ENCODE measurements around the gene HPCAL1. TPM values are rescaled to one million over a fixed set of nuclear protein-coding genes. Genes with fewer than 3 reads are reported as not detected.

Gene HPCAL1
- total RNA-seq, 3 donors from 2014 or later (not counting 1 experiment from before 2014, with no cell fraction given) = 31.1 to 45.2 (median 39.8) TPM

- no peak for ATAC-seq
- TF ChIP-seq, protein P1, sequence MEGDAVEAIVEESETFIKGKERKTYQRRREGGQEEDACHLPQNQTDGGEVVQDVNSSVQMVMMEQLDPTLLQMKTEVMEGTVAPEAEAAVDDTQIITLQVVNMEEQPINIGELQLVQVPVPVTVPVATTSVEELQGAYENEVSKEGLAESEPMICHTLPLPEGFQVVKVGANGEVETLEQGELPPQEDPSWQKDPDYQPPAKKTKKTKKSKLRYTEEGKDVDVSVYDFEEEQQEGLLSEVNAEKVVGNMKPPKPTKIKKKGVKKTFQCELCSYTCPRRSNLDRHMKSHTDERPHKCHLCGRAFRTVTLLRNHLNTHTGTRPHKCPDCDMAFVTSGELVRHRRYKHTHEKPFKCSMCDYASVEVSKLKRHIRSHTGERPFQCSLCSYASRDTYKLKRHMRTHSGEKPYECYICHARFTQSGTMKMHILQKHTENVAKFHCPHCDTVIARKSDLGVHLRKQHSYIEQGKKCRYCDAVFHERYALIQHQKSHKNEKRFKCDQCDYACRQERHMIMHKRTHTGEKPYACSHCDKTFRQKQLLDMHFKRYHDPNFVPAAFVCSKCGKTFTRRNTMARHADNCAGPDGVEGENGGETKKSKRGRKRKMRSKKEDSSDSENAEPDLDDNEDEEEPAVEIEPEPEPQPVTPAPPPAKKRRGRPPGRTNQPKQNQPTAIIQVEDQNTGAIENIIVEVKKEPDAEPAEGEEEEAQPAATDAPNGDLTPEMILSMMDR (IDR thresholded peaks at IDR 0.05) = no peak
- no peaks in the 10 kb centered on the region for H3K27me3 Mint-ChIP-seq (ENCODE audit: low read depth in 2 of 2)
- WGBS (ENCODE audit: insufficient coverage) = 92% methylated on average over 6 of the region's 6 CpGs
- Histone ChIP-seq H3K4me1 (ENCODE audit: control insufficient read depth, insufficient read depth, low read length) (peaks cover 18% of the 10 kb centered on the region), H3K36me3 (ENCODE audit: control insufficient read depth, insufficient read depth, low read length) (no peaks in the 10 kb centered on the region), H3K9me3 (ENCODE audit: control insufficient read depth, insufficient read depth, low read length) (no peaks in the 10 kb centered on the region), H3K4me3 (ENCODE audit: low read length) (no peak overlapping the region), H3K27ac (ENCODE audit: low read length) (no peak overlapping the region), H3K27me3 (ENCODE audit: control insufficient read depth, insufficient read depth, low read length) (no peaks in the 10 kb centered on the region)
- no peaks in the 10 kb centered on the region for H3K36me3 Mint-ChIP-seq
- no peak for DNase-seq
- intact Hi-C loops (cut with micrococcal nuclease) = no loop called here
- H3K4me1 Mint-ChIP-seq = peaks cover 0 to 4% of the 10 kb centered on the region in 2 donors
- H3K27ac Mint-ChIP-seq = no peak overlapping the region
- no peak overlapping the region for H3K4me3 Mint-ChIP-seq
- H3K9me3 Mint-ChIP-seq = no peaks in the 10 kb centered on the region
These were observed 30.8 kb upstream of the HPCAL1 start for GRCh38 chr2:10271946-10272345.

DNA sequence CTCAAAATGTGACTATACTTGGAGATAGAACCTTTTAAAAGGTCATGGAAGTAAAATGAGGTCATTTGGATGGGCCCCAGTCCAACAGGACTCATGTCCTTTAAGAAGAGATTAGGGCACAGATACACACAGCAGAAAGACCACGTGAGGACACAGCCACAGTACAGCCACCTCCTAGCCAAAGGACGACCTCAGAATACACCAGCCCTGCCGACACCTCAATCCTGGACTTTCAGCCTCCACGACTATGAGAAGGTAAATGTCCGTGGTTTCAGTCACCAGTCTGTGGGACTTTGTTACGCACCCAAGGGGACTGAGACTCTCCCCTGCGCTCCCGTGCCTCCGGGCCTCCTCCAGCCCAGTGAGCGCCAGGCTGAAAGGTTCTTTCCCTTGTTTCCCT, 30.2 kb upstream of the HPCAL1 start:
- Histone ChIP-seq H3K4me1 (ENCODE audit: control insufficient read depth, insufficient read depth, low read length) (peaks cover 23% of the 10 kb centered on the region), H3K36me3 (ENCODE audit: control insufficient read depth, insufficient read depth, low read length) (no peaks in the 10 kb centered on the region), H3K4me3 (ENCODE audit: low read length) (no peak overlapping the region), H3K27ac (ENCODE audit: low read length) (no peak overlapping the region), H3K9me3 (ENCODE audit: control insufficient read depth, insufficient read depth, low read length) (no peaks in the 10 kb centered on the region), H3K27me3 (ENCODE audit: control insufficient read depth, insufficient read depth, low read length) (no peaks in the 10 kb centered on the region)
- no peak for ATAC-seq
- Mint-ChIP-seq H3K27ac (no peak overlapping the region), H3K36me3 (no peaks in the 10 kb centered on the region), H3K9me3 (no peaks in the 10 kb centered on the region), H3K4me3 (no peak overlapping the region), H3K4me1 (peaks cover 0 to 9% of the 10 kb centered on the region in 2 donors), H3K27me3 (ENCODE audit: low read depth in 2 of 2) (no peaks in the 10 kb centered on the region)
- 86% methylated on average over 10 of the region's 10 CpGs for WGBS (ENCODE audit: insufficient coverage)
- intact Hi-C loops (cut with micrococcal nuclease) = no loop called here
- TF ChIP-seq, protein P1 (IDR thresholded peaks at IDR 0.05) = no peak
- DNase-seq = no peak

DNA sequence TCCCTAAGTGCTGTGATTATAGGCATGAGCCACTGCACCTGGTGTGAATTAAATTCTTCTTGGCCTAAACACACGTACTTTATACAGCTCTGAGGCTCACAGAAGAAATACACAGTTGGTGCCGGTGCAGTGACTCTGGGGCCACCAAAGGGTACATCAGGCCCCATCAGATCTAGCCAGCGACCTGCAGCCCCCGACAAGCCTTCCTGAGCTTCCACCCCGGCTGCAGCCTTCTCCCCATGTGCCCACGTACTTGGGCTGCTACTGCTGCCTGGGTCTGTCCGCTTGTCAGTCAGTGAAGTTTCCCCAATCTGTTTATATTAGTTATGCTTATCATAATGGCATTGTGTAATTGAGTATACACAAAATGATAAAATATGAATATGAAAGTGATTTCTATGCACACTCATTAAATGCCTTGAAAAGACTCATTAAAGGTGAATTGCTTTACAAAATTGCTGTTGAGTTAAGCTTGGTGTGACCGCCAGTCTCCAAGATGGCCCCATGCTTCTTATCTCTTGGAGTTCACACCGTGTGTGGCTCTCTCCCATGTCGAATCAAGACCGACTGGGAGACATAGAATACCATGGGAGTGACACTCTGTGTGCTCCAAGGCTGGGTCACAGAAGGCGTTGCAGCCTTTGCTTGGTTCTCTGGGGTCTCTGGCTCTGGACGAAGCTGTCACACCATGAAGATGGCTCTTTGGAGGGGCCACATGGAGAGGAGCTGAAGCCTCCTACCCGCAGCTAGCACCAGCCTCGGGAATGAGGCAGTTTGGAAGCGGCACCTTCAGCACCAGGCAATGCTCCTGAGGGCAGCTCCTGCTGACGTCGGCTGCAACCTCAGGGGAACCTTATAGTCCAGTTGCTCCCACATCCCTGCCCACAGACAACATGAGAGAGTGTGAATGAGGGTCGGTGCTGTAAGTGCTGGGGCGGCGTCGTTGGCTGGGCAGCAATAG, 29.2 kb upstream of the HPCAL1 start:
- no peaks in the 10 kb centered on the region for H3K27me3 ChIP-seq (ENCODE audit: control insufficient read depth, insufficient read depth, low read length)
- H3K9me3 ChIP-seq (ENCODE audit: control insufficient read depth, insufficient read depth, low read length) = no peaks in the 10 kb centered on the region
- no peak overlapping the region for H3K4me3 ChIP-seq (ENCODE audit: low read length)
- H3K36me3 ChIP-seq (ENCODE audit: control insufficient read depth, insufficient read depth, low read length) = no peaks in the 10 kb centered on the region
- peaks cover 34% of the 10 kb centered on the region for H3K4me1 ChIP-seq (ENCODE audit: control insufficient read depth, insufficient read depth, low read length)
- Mint-ChIP-seq H3K27ac (no peak overlapping the region), H3K4me3 (no peak overlapping the region), H3K27me3 (ENCODE audit: low read depth in 2 of 2) (no peaks in the 10 kb centered on the region), H3K9me3 (no peaks in the 10 kb centered on the region), H3K4me1 (peaks cover 5 to 20% of the 10 kb centered on the region in 2 donors), H3K36me3 (no peaks in the 10 kb centered on the region)
- intact Hi-C loops (cut with micrococcal nuclease) = no loop called here
- 91% methylated on average over 22 of the region's 22 CpGs for WGBS (ENCODE audit: insufficient coverage)
- no peak overlapping the region for H3K27ac ChIP-seq (ENCODE audit: low read length)
- TF ChIP-seq, protein P1 (IDR thresholded peaks at IDR 0.05) = no peak
- no peak for ATAC-seq
- no peak for DNase-seq
